HEK293 (cell line): Measurements from ENCODE around the gene OR10H4.
"Not testable (repeated sequence)": the region's sequence is repeated elsewhere in the genome, so short reads cannot be mapped to it uniquely, and the experiment has no call there.

Source experiments
- CTCF ChIA-PET: fragments of 350-600 bp; formaldehyde crosslinking; extraction: SDS; loops from one replicate; lab custom pipeline; 2021; ENCODE audit warnings: antibody characterized with exemption; lab: Yijun Ruan, JAX
- POLR2A ChIA-PET: fragments of 300-600 bp; formaldehyde crosslinking; extraction: SDS; loops from one replicate; lab custom pipeline; 2020; ENCODE audit warnings: antibody characterized with exemption, inconsistent platforms; lab: Yijun Ruan, JAX
- H3K27ac ChIP-seq: fragments of 200-500 bp; sonication (Bioruptor generic); 2 replicates; pipeline ENCODE4 v1.5.1; 2014; ENCODE audit warnings: low read depth, low read length, control low read depth, inconsistent platforms; ENCODE audit errors: extremely low read depth
- H3K36me3 ChIP-seq, 2 experiments: fragments of 200-500 bp in 1 of 2; sonication (Bioruptor generic) in 1 of 2; 1 replicate in 1 of 2; 2 replicates in 1 of 2; pipeline ENCODE4 v1.5.1; 2014 to 2017; ENCODE audit warnings: inconsistent platforms in 2 of 2, low read length in 2 of 2; ENCODE audit not compliant: control insufficient read depth in 2 of 2, insufficient read depth in 1 of 2
- H3K4me1 ChIP-seq: fragments of 200-500 bp; sonication (Bioruptor generic); 2 replicates; pipeline ENCODE4 v1.5.1; 2014; ENCODE audit warnings: mild to moderate bottlenecking, low read length, inconsistent platforms; ENCODE audit not compliant: control insufficient read depth, insufficient read depth
- H3K4me3 ChIP-seq: 2 replicates; pipeline ENCODE4 v1.5.1; 2011; ENCODE audit warnings: low read depth, mild to moderate bottlenecking, control low read depth, low read length, moderate library complexity
- H3K9me3 ChIP-seq: fragments of 200-500 bp; sonication (Bioruptor generic); 2 replicates; pipeline ENCODE4 v1.5.1; 2014; ENCODE audit warnings: low read depth, low read length, inconsistent platforms; ENCODE audit not compliant: control insufficient read depth, insufficient read depth
- GLI2 ChIP-seq: fragments of 450-650 bp; formaldehyde crosslinking; IDR thresholded peaks from 2 replicates; pipeline ENCODE4; 2017; ENCODE audit warnings: missing biosample characterization, missing genetic modification characterization, low read depth, borderline replicate concordance
- KLF7 ChIP-seq: fragments of 450-650 bp; formaldehyde crosslinking; IDR thresholded peaks from 2 replicates; pipeline ENCODE4 v1.5.1; 2016; ENCODE audit warnings: missing biosample characterization, missing genetic modification characterization, borderline replicate concordance
- OSR2 ChIP-seq: fragments of 450-650 bp; formaldehyde crosslinking; IDR thresholded peaks from 2 replicates; pipeline ENCODE4 v1.5.1; 2016; ENCODE audit warnings: missing biosample characterization, missing genetic modification characterization
- PRDM2 ChIP-seq: fragments of 450-650 bp; formaldehyde crosslinking; IDR thresholded peaks from 2 replicates; pipeline ENCODE4 v1.5.1; 2016; ENCODE audit warnings: missing biosample characterization, missing genetic modification characterization, borderline replicate concordance
- ZNF112 ChIP-seq: fragments of 450-650 bp; formaldehyde crosslinking; IDR thresholded peaks from 2 replicates; pipeline ENCODE4 v1.5.0; 2017; ENCODE audit warnings: missing biosample characterization, missing genetic modification characterization
- ZNF121 ChIP-seq: fragments of 450-650 bp; formaldehyde crosslinking; IDR thresholded peaks from 2 replicates; pipeline ENCODE4 v1.5.1; 2016; ENCODE audit warnings: missing biosample characterization, missing genetic modification characterization
- ZNF155 ChIP-seq: fragments of 450-650 bp; formaldehyde crosslinking; IDR thresholded peaks from 2 replicates; pipeline ENCODE4 v1.5.1; 2016; ENCODE audit warnings: missing biosample characterization, missing genetic modification characterization
- ZNF184 ChIP-seq: fragments of 450-650 bp; IDR thresholded peaks from 2 replicates; pipeline ENCODE4 v1.5.1; 2018; ENCODE audit warnings: missing biosample characterization, mild to moderate bottlenecking, missing genetic modification characterization
- ZNF223 ChIP-seq: fragments of 450-650 bp; formaldehyde crosslinking; IDR thresholded peaks from 2 replicates; pipeline ENCODE4 v1.5.1; 2016; ENCODE audit warnings: missing biosample characterization, missing genetic modification characterization
- ZNF350 ChIP-seq: fragments of 450-650 bp; formaldehyde crosslinking; IDR thresholded peaks from 2 replicates; pipeline ENCODE4 v1.5.0; 2017; ENCODE audit warnings: missing biosample characterization, mild to moderate bottlenecking, missing genetic modification characterization
- ZNF354C ChIP-seq: fragments of 450-650 bp; formaldehyde crosslinking; IDR thresholded peaks from 2 replicates; pipeline ENCODE4 v1.5.1; 2016; ENCODE audit warnings: missing biosample characterization, missing genetic modification characterization, low read depth, borderline replicate concordance
- ZNF366 ChIP-seq: fragments of 450-650 bp; formaldehyde crosslinking; conservative IDR thresholded peaks from 2 replicates; pipeline ENCODE4 v1.5.1; 2016; ENCODE audit warnings: missing biosample characterization, missing genetic modification characterization
- ZNF473 ChIP-seq: fragments of 450-650 bp; formaldehyde crosslinking; IDR thresholded peaks from 2 replicates; pipeline ENCODE4 v1.5.1; 2017; ENCODE audit warnings: missing biosample characterization, missing genetic modification characterization
- ZNF488 ChIP-seq: fragments of 450-650 bp; formaldehyde crosslinking; IDR thresholded peaks from 2 replicates; pipeline ENCODE4 v1.5.1; 2016; ENCODE audit warnings: missing biosample characterization, missing genetic modification characterization
- ZNF548 ChIP-seq: fragments of 450-650 bp; formaldehyde crosslinking; IDR thresholded peaks from 2 replicates; pipeline ENCODE4 v1.5.1; 2016; ENCODE audit warnings: missing biosample characterization, missing genetic modification characterization
- ZNF707 ChIP-seq: fragments of 450-650 bp; formaldehyde crosslinking; IDR thresholded peaks from 2 replicates; pipeline ENCODE4 v1.5.1; 2016; ENCODE audit warnings: missing biosample characterization, missing genetic modification characterization
- ZSCAN5A ChIP-seq: fragments of 450-650 bp; formaldehyde crosslinking; IDR thresholded peaks from 2 replicates; pipeline ENCODE4 v1.5.1; 2016; ENCODE audit warnings: missing biosample characterization, missing genetic modification characterization

OR10H4 gene

GRCh38 chr19:15902254-15902653 lies 46.6 kb upstream of the OR10H4 start:
- Histone ChIP-seq H3K9me3 (no peaks in the 10 kb centered on the region), H3K36me3 (no peaks in the 10 kb centered on the region), H3K27ac (no peak overlapping the region), H3K4me1 (no peaks in the 10 kb centered on the region), H3K4me3 (no peak overlapping the region)
- TF ChIP-seq ZNF155 (tag by site-specific recombination) (no peak), GLI2 (no peak), ZNF121 (tag by site-specific recombination) (no peak), ZNF350 (tag by site-specific recombination) (no peak), ZNF366 (tag by site-specific recombination) (no peak), ZNF223 (tag by site-specific recombination) (no peak), ZNF112 (no peak), ZNF548 (tag by site-specific recombination) (no peak), KLF7 (tag by site-specific recombination) (no peak), ZNF354C (tag by site-specific recombination) (no peak), OSR2 (no peak), ZNF488 (tag by site-specific recombination) (no peak), ZNF184 (tag by site-specific recombination) (no peak), ZSCAN5A (tag by site-specific recombination) (no peak), ZNF707 (no peak), ZNF473 (tag by site-specific recombination) (no peak), PRDM2 (tag by site-specific recombination) (no peak)
- ChIA-PET POLR2A (no interaction called here), CTCF (no interaction called here)

GRCh38 chr19:15902898-15903297 lies 45.9 kb upstream of the OR10H4 start:
- CTCF ChIA-PET, H3K36me3 ChIP-seq, H3K4me3 ChIP-seq, POLR2A ChIA-PET, H3K9me3 ChIP-seq, H3K4me1 ChIP-seq, H3K27ac ChIP-seq: not testable (repeated sequence)
